Stimulated activated CD8-positive, alpha-beta memory T cell treated with anti-CD3 and anti-CD28 coated beads, Interleukin-15, amount 100 ng/mL, for 24 hours (primary cell): Measurements from ENCODE around the gene PATJ.
"Not testable (repeated sequence)": the region's sequence is repeated elsewhere in the genome, so short reads cannot be mapped to it uniquely, and the experiment has no call there.

Experiments
- DNase-seq: peaks from one replicate; pipeline ENCODE4 v3.0.0-alpha.2; 2020; ENCODE audit warnings: low read depth

The PATJ gene

DNA sequence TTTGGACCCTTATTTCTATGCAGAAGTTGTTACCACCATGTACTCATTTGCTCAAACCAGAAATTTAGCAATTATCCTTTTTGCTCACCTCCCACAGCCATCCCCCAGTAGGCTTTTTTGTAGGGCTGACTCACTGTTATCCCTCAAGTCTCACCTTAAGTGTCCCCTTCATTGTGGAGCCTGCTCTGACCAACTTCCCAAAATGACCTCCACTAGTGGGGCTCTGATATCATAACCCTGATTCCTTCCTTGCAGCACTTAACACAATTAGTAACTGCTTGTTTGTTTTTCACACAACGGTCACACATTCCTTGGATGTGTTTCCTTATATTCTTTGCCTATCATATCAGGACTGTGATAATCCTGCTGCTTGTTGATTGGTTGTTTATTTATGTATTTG, 76.7 kb downstream of the PATJ start:
- DNase-seq = no peak

DNA sequence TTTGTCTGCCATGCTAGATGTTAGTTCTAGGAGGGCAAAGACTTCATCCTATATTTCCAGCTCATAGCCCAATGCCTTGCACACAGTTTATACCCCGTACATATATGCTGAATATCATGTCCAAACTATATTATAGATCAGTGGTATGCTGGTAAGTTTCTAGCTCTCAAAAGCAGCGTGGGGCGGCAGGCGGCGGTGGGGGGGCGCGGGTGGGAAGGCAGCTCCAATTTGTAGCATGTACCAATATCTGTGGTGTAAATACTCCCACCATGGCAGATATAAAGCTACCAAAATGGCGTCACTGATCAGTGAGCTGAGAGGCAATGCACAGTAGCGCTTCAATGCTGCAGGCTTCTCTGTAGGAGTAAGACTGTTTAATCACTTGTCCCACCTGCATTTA, 77.1 kb downstream of the PATJ start:
- DNase-seq = no peak

DNA sequence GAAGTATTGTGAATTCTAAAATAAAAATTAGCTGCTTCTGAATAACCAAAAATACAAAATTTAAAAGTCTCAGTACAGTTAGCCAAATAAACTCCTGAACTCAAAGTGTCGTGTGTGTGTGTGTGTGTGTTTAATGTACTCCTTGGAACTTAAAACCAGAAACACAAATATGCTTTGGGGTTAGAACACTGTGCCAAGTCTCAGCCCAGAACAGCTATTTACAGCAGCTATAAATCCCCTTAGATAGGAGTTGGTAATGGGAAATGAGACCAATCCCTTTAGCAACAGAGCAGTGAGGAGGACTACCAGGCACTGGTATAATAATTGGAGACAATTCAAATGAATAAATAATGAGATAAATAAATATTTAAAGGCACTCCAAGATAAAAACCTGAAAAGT, 83.1 kb downstream of the PATJ start:
- DNase-seq = no peak

DNA sequence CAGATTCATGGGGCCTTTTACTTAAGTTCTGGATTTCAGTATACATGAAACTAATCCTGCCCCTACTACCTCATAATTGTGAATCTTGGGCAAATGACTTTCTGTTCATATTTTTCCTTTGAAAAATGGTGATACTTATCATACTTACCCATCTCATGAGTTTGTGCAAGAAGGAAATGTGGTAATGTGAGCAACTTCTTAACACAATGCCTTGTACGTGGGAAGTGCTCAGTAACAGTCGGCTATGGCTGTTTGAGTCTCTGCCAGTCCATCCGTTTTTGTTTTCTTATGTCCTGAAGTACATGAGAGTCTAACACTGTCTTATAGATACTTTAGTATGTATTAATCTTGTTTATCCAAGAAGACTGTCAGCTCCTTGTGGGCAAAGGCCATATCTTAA, 86.5 kb downstream of the PATJ start:
- no peak for DNase-seq

DNA sequence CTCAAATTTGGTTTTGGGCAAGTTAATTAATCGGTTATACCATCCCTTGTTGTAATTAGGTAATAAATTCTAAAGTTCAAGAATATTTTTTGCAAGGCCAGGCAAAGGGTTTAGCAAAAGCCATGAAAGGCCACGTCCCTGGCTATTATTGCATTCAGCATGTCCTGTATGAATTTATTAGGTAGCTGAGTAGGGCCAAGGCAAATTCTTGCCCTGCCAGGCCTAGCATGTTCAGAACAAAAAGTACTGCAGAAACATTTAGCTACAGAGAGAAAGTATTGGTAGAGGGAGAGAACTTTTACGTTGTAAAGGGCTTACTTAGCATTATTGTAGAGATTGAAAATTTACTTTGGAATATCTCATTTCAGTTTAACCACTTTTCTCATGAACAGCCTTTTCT, 94.4 kb downstream of the PATJ start:
- no peak for DNase-seq

DNA sequence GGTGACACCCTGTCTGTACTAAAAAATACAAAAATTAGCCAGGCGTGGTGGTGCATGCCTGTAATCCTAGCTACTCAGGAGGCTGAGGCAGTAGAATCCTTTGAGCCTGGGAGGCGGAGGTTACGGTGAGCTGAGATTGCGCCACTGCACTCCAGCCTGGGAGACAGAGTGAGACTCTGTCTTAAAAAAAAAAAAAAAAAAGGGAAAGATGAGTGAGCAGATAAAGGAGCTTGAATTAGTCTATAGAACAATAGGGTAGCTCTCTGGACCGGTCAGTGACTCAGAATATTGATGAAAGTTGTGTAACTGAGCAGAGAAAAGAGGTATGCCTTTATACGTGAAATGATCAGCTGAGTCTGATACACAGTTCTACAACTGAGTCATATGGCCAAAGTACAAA, 95.3 kb downstream of the PATJ start:
- not testable (repeated sequence) for DNase-seq

DNA sequence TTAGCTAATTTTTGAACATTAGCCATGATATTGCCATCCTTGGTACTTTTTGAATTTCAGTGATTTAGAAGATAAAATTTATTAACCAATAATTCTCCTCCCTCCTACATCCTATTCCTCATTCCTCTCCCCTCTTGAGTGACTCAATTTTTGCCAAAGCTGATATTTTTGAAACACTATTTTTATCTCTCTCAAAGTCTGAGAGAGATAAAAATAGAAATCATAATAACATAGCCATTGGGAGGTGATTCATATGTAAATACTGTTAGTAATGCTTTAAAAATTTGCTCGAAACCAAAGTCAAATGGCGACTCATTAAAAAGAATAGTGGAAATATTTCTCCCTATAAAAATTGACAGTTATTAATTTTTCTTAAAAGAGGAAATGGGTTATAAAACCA, 97.4 kb downstream of the PATJ start:
- DNase-seq = no peak

DNA sequence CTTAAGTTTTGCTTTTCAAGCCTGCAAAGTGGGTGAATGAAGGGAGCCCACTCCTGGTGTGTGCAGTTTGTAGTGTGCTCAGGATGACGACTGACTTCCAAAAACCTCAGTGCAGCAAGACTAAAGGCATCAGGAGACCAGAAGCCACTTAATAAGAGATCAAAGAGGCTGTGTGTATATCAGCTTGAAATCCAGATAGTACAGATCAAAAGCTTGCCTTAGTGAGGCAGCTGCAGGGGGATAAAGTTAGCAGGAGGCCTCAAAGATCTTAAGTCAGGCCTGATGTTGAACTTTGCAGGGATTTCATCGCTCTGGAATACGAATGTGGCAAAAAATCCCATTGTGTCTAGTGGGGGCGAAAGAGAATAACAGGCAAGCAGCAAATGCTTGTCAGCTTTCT, 99.8 kb downstream of the PATJ start:
- DNase-seq = no peak

DNA sequence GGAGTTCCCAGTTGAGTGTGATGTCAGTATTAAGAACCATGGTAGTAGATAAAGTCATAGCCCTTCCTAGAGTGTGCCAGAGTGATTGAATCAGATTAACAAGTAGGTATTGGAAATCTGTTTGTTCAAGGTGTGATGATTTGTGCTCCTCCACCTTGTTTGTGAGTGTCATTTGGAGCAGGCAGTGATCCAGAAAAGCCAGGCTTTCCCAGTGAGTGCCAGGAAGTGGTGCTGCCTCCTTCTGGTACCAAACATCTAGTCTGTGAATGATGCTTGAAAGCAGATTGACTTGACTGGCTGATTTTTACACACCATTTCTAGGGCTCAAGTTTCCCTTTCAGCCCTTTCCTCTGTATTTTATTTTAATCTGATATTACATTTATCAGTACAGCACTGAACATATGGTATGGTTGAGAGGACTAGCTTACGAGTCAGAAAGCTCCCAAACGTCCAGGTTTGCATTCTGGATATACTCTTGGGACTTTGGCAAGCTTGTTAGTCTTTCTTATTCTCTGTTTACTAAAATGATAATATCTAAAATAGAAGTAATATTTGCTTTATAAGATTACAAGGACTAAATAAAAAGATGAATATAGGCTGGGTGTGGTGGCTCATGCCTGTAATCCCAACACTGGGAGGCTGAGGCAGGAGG, 100.7 kb downstream of the PATJ start:
- no peak for DNase-seq

DNA sequence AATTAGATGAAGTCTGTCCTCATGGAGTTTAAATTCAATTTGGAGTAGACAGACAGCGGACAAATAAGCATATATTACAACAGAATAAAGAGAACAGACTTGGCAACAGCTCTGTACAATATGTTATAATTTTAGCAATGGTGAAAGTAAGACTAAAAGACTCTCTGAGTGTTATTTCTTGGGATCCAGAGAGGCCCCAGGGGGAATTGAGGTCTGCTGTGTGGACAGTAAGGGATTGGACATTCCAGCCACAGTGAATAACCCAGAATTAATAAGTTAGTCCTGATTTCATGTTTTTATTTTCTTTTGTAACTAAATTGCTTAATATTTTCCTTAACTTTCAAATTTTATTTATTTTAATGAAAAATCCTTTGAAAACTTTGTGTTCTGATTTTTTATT, 101.7 kb downstream of the PATJ start:
- no peak for DNase-seq

DNA sequence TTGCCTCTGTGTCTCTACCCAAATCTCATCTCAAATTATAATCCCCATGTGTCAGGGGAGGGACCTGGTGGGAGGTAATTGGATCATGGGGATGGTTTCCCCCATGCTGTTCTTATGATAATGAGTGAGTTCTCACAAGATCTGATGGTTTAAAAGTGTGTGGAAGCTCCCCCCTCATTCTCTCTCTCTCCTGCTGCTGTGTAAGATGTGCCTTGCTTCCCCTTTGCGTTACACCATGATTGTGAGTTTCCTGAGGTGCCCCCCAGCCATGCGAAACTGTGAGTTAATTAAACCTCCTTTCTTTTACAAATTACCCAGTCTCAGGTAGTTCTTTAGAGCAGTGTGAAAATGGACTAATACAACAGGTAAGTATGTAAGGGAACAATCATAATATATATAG, 102.4 kb downstream of the PATJ start:
- not testable (repeated sequence) for DNase-seq

DNA sequence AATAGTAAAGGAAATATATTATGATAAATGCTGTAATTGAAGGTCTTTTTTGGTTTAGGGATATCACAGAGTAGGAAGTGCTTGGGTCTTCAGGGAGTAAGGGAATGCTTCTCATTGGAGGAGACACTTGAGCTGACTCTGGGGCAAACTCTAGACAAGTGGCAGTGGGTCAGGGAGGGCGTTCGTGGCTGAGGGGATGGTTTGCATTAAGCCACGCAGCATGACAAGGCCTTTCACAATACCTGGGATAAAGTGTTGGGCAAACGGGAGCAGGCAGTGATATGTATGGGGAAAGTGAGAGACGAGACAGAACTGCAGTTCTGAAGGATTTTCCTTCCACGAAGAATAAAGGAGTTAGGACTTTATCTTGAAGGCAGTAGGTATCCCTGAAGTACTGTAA, 109.0 kb downstream of the PATJ start:
- DNase-seq = no peak

DNA sequence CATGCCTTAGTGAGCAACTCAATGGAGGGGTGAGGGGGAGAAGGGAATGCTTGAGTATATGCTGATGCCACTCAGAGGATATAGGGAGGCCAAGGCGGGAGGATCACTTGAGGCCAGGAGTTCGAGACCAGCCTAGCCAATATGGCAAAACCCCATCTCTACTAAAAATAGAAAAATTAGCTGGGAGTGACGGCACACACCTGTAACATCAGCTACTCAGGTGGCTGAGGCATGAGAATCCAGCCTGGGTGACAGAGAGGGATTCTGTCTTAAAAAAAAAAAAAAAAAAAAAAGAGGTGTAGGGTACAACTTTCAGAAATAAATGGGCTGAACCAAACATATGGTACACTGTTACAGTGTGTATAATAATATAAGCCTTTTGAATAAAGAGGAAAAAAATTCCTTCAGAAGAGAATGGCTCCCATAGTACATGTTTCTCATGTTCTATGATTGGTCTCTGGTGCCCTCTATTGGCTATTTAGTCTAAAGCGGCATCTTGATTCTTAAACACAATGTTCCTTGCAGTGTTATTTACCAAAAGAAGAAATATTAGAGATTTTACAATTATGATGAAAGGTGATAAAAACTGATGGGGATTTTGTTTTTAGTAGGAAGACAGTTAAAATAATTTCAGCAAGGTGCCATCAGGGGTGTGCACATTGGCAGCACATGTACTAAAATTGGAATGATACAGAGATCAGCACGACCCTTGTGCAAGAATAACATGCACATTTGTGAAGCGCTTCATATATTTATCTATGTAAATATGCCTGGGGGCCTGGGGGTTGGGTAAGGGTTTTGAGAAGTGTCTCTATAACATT, 109.8 kb downstream of the PATJ start:
- DNase-seq = no peak

DNA sequence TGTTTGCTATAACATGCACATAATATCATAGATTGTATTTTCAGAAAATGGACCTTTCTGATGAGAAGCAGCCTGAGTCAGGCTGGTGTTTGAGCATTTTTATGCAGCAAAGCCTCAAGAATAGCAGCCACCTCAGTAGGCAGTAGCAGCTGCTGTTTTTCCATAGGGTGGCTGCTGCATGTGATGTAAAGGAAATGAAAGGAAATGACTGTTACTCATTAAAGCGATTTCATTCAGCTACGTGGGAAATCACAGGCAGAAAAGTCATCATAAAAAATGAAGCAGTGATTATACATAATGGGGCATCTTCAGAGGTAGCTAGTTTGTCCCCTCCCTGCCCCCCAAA, 110.4 kb downstream of the PATJ start:
- DNase-seq = no peak

DNA sequence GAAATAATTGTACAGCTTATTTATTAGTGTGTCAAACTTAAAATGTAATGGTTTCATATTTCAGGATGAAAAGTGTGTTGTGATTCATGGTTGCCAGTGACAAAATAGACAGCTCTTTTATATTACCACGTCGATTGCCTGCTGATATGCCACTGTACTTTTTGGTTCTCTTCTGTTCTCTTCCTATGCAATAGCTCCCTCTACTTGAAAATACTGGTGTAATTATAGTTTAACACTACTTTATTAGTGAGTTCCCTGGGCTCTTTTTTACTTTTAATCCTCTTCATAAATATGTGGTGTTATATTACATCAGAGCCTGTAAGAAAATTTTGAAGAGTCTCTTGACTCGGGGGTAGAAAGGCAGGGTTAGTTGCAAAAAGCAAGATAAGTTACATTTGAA, 111.3 kb downstream of the PATJ start:
- DNase-seq = no peak

DNA sequence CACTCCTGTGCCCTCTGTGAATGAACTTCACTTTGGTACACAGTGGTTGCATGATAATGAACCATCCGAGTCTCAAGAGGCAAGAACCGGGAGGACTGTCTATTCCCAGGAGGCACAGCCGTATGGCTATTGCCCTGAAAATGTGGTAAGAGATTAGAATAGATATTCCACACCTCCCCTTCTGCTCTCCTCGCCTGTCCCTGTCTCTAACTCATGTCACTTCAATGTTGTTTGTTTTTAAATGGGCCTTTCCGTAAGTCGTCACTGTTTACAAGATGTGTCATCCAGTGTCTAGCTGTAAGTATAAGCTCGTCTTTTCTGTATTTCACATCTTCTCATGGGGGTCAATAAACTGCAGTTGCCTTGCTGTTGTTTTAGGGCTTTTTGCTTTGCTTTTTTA, 122.2 kb downstream of the PATJ start:
- DNase-seq = no peak

DNA sequence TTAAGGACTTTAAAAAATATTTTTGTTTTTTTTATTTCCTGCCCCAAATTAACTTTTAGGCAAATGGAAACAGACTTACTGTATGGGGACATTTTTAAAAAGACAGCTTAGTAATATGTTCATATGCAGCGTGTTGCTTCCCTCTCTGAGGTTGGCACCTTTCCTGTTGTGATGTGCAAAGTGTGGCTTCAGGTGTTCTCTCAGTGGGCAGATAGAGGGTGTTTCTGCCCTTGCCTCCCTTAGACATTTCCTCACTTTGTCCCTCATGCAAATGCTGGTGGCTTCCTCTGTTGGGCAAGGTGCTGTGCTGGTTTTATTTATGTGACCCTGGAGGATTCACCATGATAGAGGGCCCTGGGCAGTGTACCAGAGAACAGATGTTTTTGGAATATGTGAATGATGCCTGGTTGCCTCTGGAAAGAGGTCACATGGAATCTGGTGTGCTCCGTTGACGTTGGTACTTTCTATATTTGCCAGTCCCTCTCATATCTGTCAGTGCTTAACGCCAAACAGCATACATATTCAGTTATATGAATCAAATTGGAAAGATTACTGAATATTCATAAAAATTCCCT, 123.5 kb downstream of the PATJ start:
- DNase-seq = no peak

DNA sequence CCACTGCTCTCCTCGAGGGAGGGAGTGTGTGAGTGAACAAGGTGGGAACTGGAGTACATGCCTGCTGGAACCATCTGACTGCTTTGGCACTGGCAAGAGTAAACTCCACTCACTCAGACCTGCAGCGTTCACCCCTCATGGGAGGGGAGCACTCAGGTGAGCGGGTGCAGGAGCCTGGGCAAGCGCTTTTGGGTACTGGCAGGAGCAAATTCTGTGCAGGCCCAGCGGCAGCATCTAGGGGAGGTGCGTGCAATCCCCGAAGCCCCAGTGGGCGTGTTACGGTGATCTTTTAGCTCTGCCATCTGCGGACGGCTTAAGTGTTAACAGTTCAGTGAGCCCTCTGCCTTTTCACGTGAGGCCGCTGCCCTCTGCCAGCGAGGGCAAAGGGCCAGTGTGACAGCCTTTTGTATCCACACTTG, 127.4 kb downstream of the PATJ start:
- DNase-seq = no peak

DNA sequence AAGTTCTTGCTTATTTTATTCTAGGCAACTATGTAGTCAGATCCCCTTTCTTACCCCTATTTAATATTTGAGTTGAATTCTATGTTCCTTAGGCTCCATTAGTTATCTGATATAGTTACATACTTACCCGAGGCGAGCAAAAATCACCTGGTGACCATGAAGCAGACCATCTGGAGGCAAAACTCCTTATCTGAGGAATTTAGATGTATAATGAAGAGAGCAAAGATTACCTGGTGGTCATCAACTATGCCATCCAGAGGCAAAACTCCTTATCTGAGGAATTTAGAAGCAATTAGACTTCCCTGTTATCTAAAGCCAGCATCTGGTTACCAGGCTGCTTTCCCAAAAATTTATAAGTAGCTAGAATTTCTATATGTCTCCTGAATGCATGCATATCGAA, 129.9 kb downstream of the PATJ start:
- no peak for DNase-seq

DNA sequence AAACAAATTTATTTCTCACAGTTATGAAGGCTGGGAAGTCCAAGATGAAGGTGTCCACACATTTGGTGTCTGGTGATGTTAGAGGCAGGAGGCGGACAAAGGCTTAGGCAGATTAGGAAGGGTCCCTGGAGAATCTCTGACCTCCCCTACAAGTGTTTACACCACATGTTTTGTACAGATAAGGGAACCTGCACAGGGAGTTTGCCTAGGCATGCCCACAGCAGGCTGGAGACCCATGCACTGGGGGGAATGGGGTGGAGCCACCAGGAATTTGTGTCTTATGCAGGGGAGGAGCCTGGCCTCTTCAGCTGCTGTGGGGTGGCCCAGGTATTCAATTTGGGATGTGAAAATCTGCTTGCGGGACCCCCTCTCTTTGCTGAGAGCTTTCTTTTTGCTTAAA, 131.3 kb downstream of the PATJ start:
- DNase-seq = no peak

DNA sequence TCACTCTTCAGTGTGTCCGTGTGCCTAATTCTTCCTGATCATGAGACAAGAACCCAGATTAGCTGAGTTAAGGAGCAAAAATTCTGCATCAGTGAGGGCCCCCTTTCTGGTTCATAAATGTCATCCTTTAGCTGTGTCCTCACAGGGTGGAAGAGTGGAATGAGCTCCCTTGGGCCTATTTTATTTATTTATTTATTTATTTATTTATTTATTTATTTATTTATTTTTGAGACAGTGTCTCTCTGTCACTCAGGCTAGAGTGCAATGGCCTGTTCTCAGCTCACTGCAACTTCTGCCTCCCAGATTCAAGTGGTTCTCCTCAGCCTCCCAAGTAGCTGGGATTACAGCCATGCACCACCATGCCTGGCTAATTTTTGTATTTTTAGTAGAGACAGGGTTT, 131.7 kb downstream of the PATJ start:
- no peak for DNase-seq

DNA sequence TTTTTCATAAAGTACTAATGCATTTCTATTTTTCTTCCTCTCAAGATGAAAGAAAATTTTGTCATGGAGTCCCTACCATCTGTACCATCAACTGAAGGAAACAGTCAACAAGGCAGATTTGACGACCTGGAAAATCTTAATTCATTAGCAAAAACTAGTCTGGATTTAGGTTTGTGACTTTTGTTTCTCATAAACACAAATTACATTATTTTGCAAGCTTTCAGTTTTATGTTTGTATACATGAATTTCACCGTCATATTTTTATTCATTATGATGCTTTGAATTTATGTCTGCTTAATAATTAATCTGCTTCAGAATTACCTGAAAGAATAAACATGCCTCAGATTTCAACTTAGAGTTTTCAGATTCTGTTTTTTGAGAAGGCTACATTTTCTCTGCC, 132.9 kb downstream of the PATJ start:
- DNase-seq = no peak

DNA sequence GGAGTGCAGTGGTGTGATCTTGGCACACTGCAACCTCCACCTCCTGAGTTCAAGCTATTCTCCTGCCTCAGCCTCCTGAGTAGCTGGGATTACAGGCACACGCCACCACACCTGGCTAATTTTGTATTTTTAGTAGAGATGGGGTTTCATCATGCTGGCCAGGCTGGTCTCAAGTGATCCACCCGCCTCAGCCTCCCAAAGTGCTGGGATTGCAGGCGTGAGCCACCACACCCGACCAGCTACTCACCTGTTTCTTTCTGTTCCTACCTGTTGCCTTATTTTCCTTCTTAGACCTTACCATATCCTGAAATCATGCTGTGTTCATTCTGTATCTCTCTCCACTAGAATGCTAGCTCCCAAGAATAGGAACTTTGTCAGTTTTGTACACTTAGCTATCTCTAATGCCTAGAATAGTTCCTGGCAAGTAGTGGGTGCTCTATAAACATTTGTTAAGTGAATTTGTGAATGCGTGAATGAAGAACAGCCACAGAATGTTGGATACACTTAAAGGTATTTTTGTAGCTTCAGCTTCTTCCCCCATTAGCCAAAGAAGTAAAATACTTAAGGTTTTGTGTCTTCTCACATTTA, 137.7 kb downstream of the PATJ start:
- not testable (repeated sequence) for DNase-seq
